Measurements from ENCODE around the gene EP300.

Gene EP300

GRCh38 chr22:41091132-41092022 is 1.0 kb upstream of the EP300 start:
- peak; percentile 98 for DNase-seq (ENCODE audit: low read depth)
- TF ChIP-seq CTCF (IDR thresholded peaks at IDR 0.05; ENCODE audit: low read depth, low read length, missing control alignments) = no peak
- in situ Hi-C loops (cut with HindIII; ENCODE audit: low sequenced_read_pairs) = no loop called here
- H3K4me3 ChIP-seq (ENCODE audit: low read depth, low read length) = peak overlapping the region; percentile 86

- no peak for DNase-seq (ENCODE audit: low read depth)
- in situ Hi-C loops (cut with HindIII; ENCODE audit: low sequenced_read_pairs) = no loop called here
- TF ChIP-seq CTCF (IDR thresholded peaks at IDR 0.05; ENCODE audit: low read depth, low read length, missing control alignments) = no peak
- peak overlapping the region; percentile 86 for H3K4me3 ChIP-seq (ENCODE audit: low read depth, low read length)
Observed at GRCh38 chr22:41092847-41093411, 537 bp downstream of the EP300 start.

- peak overlapping the region; percentile 86 for H3K4me3 ChIP-seq (ENCODE audit: low read depth, low read length)
- TF ChIP-seq CTCF (IDR thresholded peaks at IDR 0.05; ENCODE audit: low read depth, low read length, missing control alignments) = no peak
- DNase-seq (ENCODE audit: low read depth) = no peak
- in situ Hi-C loops (cut with HindIII; ENCODE audit: low sequenced_read_pairs) = no loop called here
Observed at GRCh38 chr22:41094041-41094593, 1.7 kb downstream of the EP300 start.

- no peak for TF ChIP-seq CTCF (IDR thresholded peaks at IDR 0.05; ENCODE audit: low read depth, low read length, missing control alignments)
- DNase-seq (ENCODE audit: low read depth) = no peak
- in situ Hi-C loops (cut with HindIII; ENCODE audit: low sequenced_read_pairs) = no loop called here
- H3K4me3 ChIP-seq (ENCODE audit: low read depth, low read length) = no peak overlapping the region
Observed at GRCh38 chr22:41096391-41096790, 4.0 kb downstream of the EP300 start.

- H3K4me3 ChIP-seq (ENCODE audit: low read depth, low read length) = no peak overlapping the region
- no peak for TF ChIP-seq CTCF (IDR thresholded peaks at IDR 0.05; ENCODE audit: low read depth, low read length, missing control alignments)
- in situ Hi-C loops (cut with HindIII; ENCODE audit: low sequenced_read_pairs) = no loop called here
- no peak for DNase-seq (ENCODE audit: low read depth)
Observed at GRCh38 chr22:41096841-41097240, 4.4 kb downstream of the EP300 start.

GRCh38 chr22:41099036-41099435 is 6.6 kb downstream of the EP300 start:
- in situ Hi-C loops (cut with HindIII; ENCODE audit: low sequenced_read_pairs) = no loop called here
- H3K4me3 ChIP-seq (ENCODE audit: low read depth, low read length) = no peak overlapping the region
- TF ChIP-seq CTCF (IDR thresholded peaks at IDR 0.05; ENCODE audit: low read depth, low read length, missing control alignments) = no peak

More at GRCh38 chr22:41099036-41099435, 6.6 kb downstream of the EP300 start:
- no peak for DNase-seq (ENCODE audit: low read depth)
